Activated naive CD8-positive, alpha-beta T cell treated with anti-CD3 and anti-CD28 coated beads, Interleukin-2, amount 10 ng/mL, durations not matched to agents 7 days and 5 days (primary cell): Measurements from ENCODE around the gene CHD6. TPM values are rescaled to one million over a fixed set of nuclear protein-coding genes. Genes with fewer than 3 reads are reported as not detected.

Experiments used
- ATAC-seq: fragments of 150-1000 bp; cut with Tn5 transposase; one replicate; pipeline ENCODE4 v1.10.0; 2021; ENCODE audit warnings: low read depth, moderate library complexity
- POLR2A ChIA-PET: fragments of 350-600 bp; sonication (Branson Sonifier 250); formaldehyde crosslinking; loops from one replicate; lab custom pipeline; 2021; ENCODE audit warnings: antibody characterized with exemption; lab: Charles Lee
- DNase-seq: peaks from one replicate; pipeline ENCODE4 v3.0.0; 2021
- H3K27ac Mint-ChIP-seq: one replicate; pipeline ENCODE4 v1.8.0; 2022; ENCODE audit warnings: mild to moderate bottlenecking, mixed read lengths
- H3K27me3 Mint-ChIP-seq: one replicate; pipeline ENCODE4 v1.8.0; 2022; ENCODE audit warnings: mild to moderate bottlenecking, moderate library complexity, mixed read lengths
- H3K36me3 Mint-ChIP-seq: one replicate; pipeline ENCODE4 v1.8.0; 2021; ENCODE audit warnings: mild to moderate bottlenecking, mixed read lengths
- H3K4me1 Mint-ChIP-seq: one replicate; pipeline ENCODE4 v1.8.0; 2021; ENCODE audit warnings: mixed read lengths
- H3K4me3 Mint-ChIP-seq: one replicate; pipeline ENCODE4 v1.8.0; 2022; ENCODE audit warnings: mild to moderate bottlenecking, moderate library complexity, mixed read lengths
- H3K9me3 Mint-ChIP-seq: one replicate; pipeline ENCODE4 v1.8.0; 2021; ENCODE audit warnings: mixed read lengths
- total RNA-seq, 2 experiments: library from RNA; stranded (reverse); gene quantifications; one replicate each; pipeline ENCODE4 v1.2.3, GENCODE V29; 2021

The CHD6 gene
- total RNA-seq, 2 experiments from 2014 or later, result 48.2 to 58.9 TPM

DNA sequence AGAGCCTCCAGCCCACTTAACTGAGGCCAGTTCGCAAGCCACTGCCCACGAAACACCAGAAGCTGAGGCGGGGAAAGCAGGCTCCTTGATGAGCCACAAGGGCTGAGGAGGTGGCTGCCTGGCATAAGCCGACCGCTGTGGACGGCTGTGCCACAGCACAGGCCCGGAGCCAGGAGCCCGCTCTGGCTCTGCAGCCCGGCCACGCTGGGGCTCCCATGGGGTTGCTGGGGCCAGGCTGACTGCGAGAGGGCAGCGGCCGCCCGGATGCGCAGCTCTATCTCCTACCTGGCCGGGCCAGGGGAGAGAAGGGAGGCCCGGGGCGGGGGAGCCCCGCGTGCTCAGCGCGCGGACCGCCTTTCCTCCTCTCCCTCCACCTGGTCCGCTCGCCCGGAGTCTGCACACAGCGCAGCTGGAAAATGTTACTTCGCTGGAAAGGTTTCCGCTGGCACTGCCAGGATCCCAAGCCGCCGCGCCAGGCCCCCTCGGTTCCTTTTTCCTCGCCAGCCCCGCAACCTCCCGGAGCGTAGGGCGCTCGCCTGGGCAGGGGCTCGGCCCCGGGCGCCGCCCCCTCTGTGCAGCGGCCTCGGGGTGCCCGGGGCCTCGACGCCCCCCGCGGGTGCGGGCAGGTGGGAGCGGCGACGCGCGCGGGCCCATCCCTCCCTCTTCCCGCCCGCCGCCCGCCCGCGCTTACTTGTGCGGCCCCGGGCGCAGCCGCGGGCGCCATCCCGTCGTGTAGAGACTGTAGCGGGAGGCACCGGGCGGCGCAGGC, 252.2 kb downstream of the CHD6 start:
- no peak overlapping the region for H3K27ac Mint-ChIP-seq
- ATAC-seq (peak; percentile 44), DNase-seq (no peak)
- POLR2A ChIA-PET, result no interaction called here
- H3K27me3 Mint-ChIP-seq, result peaks cover 43% of the 10 kb centered on the region
- H3K4me1 Mint-ChIP-seq, result no peaks in the 10 kb centered on the region
- H3K4me3 Mint-ChIP-seq, result peak overlapping the region; percentile 25
- H3K9me3 Mint-ChIP-seq, result peaks cover 1% of the 10 kb centered on the region
- H3K36me3 Mint-ChIP-seq, result no peaks in the 10 kb centered on the region

DNA sequence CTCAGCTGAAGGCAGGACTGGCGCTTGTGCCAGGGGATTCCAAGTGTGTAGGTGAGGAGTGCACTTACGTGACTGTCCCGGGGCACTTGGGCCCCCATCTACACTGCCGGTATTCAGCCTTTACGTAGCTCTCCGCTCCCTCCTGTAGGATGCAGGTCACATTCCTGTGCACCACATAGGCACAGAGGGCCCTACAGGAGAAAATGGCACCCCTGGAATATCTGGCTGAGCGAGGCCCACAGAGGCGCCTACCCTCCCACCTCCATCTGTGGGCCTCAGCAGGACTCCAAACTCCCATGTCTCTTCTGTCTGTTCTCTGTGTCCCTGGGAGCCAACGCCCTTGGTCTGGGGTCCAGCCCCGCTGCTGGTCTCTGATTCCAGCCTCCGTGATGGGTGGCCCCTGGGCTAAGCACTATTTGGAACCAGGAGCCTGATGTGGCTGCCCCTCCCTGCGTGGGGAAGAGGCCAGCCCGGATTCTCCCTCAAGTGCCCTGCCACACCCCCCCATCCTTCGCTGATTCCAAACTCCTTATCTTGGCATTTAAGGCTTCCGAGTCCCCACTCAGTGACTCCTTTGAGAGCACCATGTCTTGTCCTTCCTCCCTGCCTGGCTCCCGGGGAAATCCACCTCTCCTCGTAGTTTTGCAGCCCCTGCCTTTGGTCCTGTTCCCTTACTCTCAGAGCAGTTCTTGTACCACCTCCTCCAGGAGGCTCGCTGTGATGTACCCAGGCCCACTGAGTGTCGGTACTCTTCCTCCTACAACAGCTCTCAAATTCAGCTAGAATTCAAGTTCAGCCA, 253.0 kb downstream of the CHD6 start:
- H3K4me3 Mint-ChIP-seq, result peak overlapping the region; percentile 25
- no peaks in the 10 kb centered on the region for H3K36me3 Mint-ChIP-seq
- H3K4me1 Mint-ChIP-seq, result no peaks in the 10 kb centered on the region
- peaks cover 43% of the 10 kb centered on the region for H3K27me3 Mint-ChIP-seq
- H3K27ac Mint-ChIP-seq, result no peak overlapping the region
- POLR2A ChIA-PET, result no interaction called here
- no peak for DNase-seq
- no peak for ATAC-seq
- H3K9me3 Mint-ChIP-seq, result no peaks in the 10 kb centered on the region

GRCh38 chr20:41364236-41364855, 253.8 kb downstream of the CHD6 start:
- DNase-seq (no peak), ATAC-seq (no peak)
- H3K36me3 Mint-ChIP-seq, result no peaks in the 10 kb centered on the region
- H3K27me3 Mint-ChIP-seq, result peaks cover 38% of the 10 kb centered on the region
- H3K27ac Mint-ChIP-seq, result no peak overlapping the region
- H3K9me3 Mint-ChIP-seq, result no peaks in the 10 kb centered on the region
- no peak overlapping the region for H3K4me3 Mint-ChIP-seq
- POLR2A ChIA-PET, result no interaction called here
- no peaks in the 10 kb centered on the region for H3K4me1 Mint-ChIP-seq

DNA sequence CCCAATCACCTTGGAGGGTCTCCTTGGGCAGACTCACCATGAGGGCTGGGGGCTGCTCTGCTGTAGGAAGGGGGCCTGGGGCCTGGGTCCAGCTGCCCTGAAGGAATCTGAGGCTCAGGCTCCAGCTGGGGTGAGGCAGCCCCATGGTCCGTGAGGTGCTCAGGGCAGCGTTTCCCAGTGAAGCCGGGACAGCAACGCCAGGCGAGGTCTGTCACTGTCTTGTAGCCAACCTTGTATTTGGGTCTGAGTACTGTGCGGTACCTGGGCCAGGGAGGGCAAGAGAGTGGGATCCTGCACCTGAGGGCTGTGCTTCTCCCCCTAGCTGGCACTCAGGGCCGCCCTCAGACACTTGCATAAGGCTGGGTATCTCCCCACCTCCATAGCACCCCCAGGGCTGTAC, 254.6 kb downstream of the CHD6 start:
- H3K4me1 Mint-ChIP-seq, result no peaks in the 10 kb centered on the region
- ATAC-seq, result no peak
- H3K27ac Mint-ChIP-seq, result no peak overlapping the region
- no peak for DNase-seq
- POLR2A ChIA-PET, result no interaction called here
- H3K27me3 Mint-ChIP-seq, result peaks cover 31% of the 10 kb centered on the region
- no peak overlapping the region for H3K4me3 Mint-ChIP-seq
- H3K36me3 Mint-ChIP-seq, result no peaks in the 10 kb centered on the region
- H3K9me3 Mint-ChIP-seq, result no peaks in the 10 kb centered on the region

DNA sequence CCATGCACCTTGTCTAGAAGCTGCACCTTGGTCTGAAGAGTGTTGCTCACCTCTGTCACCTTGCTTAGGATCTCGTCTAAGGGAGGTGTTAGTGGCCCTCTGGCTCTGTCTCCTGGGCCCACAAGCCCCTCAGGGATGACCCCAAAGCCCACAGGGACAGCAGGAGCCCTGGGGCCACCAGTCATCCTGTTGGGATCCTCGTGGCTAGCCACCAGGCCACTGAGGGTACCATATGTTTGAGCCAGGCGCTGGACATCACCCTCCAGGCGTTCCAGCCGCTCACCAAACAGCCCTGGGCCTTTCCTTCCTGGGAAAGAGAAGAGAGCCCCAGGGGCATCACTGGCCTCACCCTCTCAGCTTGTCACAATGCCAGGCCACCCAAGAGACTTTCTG, 255.4 kb downstream of the CHD6 start:
- H3K4me1 Mint-ChIP-seq, result no peaks in the 10 kb centered on the region
- no peaks in the 10 kb centered on the region for H3K9me3 Mint-ChIP-seq
- H3K4me3 Mint-ChIP-seq, result no peak overlapping the region
- POLR2A ChIA-PET, result no interaction called here
- ATAC-seq (no peak), DNase-seq (no peak)
- H3K27ac Mint-ChIP-seq, result no peak overlapping the region
- peaks cover 22% of the 10 kb centered on the region for H3K27me3 Mint-ChIP-seq
- H3K36me3 Mint-ChIP-seq, result no peaks in the 10 kb centered on the region

DNA sequence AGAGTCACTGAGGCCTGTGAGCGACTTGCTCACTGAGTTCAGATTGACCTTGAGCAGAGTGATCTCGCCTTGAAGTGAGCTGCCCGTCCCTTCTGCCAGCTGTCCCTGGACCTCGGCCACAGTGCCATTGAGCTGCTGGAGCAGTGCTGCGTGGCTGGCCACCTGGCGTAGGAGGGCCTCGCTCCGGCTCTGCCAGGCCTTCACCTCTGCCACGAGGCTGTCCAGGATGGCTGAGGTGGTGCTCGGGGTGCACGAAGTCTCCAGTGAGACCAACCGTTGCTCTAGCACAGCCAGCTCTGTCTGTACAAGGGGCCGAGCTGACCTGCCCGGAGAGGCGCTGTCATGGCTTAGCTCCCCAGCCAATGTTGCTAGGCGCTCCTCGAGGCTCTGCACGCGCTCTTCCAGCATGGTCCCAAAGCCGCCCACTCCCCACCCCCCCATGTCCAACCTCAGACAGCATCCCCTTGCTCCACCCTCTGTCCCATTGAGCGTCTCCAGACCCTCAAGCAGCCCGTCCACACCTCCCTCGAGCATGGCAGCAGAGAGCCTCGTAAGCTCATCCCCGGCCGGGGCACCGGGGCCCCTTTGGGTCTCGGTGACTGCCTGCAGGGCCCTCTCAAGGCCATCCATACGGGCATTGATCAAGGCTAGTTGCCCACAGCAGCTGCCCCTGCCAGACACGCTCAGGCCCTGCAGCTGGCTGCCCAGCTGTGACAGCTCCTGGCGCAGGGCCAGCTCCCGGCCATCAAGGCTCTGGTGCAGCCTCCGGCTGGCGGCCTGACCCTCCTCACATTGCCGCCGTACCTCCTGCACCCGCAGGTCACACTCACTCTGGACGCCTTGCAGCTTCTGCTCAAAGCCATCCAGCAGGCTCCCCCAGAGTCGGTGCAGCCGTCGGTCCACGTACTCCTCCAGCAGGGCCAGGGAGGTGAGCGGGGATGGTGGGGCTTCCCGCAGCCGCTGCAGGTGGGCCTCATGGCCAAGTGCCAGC, 256.1 kb downstream of the CHD6 start:
- no peaks in the 10 kb centered on the region for H3K4me1 Mint-ChIP-seq
- no peak overlapping the region for H3K27ac Mint-ChIP-seq
- H3K9me3 Mint-ChIP-seq, result no peaks in the 10 kb centered on the region
- H3K4me3 Mint-ChIP-seq, result no peak overlapping the region
- POLR2A ChIA-PET, result no interaction called here
- ATAC-seq, result no peak
- no peaks in the 10 kb centered on the region for H3K36me3 Mint-ChIP-seq
- DNase-seq, result no peak
- peaks cover 15% of the 10 kb centered on the region for H3K27me3 Mint-ChIP-seq

DNA sequence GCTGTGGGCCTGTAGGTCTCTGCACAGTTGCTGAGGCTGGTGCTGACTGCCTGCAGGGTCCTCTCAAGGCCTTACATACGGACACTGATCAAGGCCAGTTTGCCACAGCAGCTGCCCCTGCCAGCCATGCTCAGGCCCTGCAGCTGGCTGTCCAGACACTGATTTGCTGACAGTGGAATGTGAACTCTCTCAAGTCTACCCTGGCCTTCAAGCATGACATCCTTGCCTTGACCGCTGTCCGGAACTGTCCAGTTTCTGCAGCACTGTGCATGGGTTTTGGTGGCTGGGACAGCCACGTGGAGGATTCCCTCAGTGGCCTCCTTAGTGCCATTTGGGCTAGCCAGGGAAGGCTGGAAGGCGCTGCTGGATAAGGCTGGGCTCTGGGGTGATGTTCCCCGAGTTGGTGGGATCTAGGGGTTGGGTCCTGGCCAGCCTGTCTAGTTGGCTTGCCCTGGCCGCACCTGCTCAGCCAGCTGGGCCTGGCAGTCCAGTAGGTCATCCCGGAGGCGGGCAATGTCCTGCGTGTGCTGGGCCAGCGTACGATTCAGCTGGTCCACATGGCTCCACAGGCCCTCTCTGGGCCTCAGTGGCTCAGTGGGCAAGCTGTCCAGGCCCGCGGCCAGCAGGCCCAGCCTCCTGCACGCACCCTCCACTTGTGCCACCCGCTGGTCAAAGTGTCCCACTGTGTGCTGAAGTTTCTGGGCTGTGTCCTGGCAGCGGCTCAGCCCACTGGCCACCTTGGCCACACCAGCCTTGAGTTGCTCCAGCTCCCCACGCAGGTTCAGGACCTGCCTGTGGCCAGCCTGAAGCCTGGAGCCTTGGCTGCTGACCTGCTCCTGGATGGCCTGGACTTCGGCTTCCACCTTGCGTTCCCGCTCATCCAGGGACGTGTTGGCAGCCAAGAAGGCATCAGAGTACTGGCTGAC, 257.1 kb downstream of the CHD6 start:
- H3K9me3 Mint-ChIP-seq, result no peaks in the 10 kb centered on the region
- H3K36me3 Mint-ChIP-seq, result no peaks in the 10 kb centered on the region
- H3K4me3 Mint-ChIP-seq, result no peak overlapping the region
- DNase-seq (no peak), ATAC-seq (no peak)
- no peaks in the 10 kb centered on the region for H3K4me1 Mint-ChIP-seq
- H3K27me3 Mint-ChIP-seq, result peaks cover 13% of the 10 kb centered on the region
- H3K27ac Mint-ChIP-seq, result no peak overlapping the region
- POLR2A ChIA-PET, result no interaction called here

- Mint-ChIP-seq H3K4me3 (no peak overlapping the region), H3K9me3 (no peaks in the 10 kb centered on the region), H3K27me3 (peaks cover 2% of the 10 kb centered on the region), H3K36me3 (no peaks in the 10 kb centered on the region), H3K4me1 (no peaks in the 10 kb centered on the region), H3K27ac (peak overlapping the region; percentile 25)
- no peak for DNase-seq
- POLR2A ChIA-PET, result no interaction called here
- no peak for ATAC-seq
Measured at GRCh38 chr20:41359541-41360011, 258.6 kb downstream of the CHD6 start.

GRCh38 chr20:41358717-41359116, 259.5 kb downstream of the CHD6 start:
- H3K27me3 Mint-ChIP-seq, result no peaks in the 10 kb centered on the region
- H3K36me3 Mint-ChIP-seq, result no peaks in the 10 kb centered on the region
- ATAC-seq (no peak), DNase-seq (no peak)
- no peak overlapping the region for H3K4me3 Mint-ChIP-seq
- H3K4me1 Mint-ChIP-seq, result no peaks in the 10 kb centered on the region
- H3K9me3 Mint-ChIP-seq, result no peaks in the 10 kb centered on the region
- H3K27ac Mint-ChIP-seq, result no peak overlapping the region
- POLR2A ChIA-PET, result no interaction called here

DNA sequence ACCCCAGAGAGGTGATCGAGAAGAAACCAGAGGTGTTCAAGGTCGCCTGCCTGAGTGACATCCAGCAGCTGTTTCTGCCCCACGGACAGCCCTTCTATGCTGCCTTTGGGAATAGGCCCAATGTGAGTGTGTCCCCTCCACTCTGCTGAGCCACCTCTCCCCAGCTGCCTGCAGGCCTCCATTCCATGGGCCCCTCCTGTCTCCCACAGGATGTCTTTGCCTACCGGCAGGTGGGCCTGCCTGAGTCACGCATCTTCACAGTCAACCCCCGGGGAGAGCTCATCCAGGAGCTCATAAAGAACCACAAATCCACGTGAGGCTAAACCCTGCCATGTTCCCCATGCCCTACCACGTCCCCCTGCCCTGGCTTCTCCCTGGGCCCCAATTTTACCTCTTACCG, 259.9 kb downstream of the CHD6 start:
- no peaks in the 10 kb centered on the region for H3K4me1 Mint-ChIP-seq
- ATAC-seq, result no peak
- DNase-seq, result no peak
- no peak overlapping the region for H3K27ac Mint-ChIP-seq
- H3K36me3 Mint-ChIP-seq, result no peaks in the 10 kb centered on the region
- no peak overlapping the region for H3K4me3 Mint-ChIP-seq
- no peaks in the 10 kb centered on the region for H3K9me3 Mint-ChIP-seq
- POLR2A ChIA-PET, result interaction anchor here (0.5 kb wide), 1 partner anchor 10 kb away, joined by 3 read pairs; no protein-coding TSS in a partner anchor
- no peaks in the 10 kb centered on the region for H3K27me3 Mint-ChIP-seq

DNA sequence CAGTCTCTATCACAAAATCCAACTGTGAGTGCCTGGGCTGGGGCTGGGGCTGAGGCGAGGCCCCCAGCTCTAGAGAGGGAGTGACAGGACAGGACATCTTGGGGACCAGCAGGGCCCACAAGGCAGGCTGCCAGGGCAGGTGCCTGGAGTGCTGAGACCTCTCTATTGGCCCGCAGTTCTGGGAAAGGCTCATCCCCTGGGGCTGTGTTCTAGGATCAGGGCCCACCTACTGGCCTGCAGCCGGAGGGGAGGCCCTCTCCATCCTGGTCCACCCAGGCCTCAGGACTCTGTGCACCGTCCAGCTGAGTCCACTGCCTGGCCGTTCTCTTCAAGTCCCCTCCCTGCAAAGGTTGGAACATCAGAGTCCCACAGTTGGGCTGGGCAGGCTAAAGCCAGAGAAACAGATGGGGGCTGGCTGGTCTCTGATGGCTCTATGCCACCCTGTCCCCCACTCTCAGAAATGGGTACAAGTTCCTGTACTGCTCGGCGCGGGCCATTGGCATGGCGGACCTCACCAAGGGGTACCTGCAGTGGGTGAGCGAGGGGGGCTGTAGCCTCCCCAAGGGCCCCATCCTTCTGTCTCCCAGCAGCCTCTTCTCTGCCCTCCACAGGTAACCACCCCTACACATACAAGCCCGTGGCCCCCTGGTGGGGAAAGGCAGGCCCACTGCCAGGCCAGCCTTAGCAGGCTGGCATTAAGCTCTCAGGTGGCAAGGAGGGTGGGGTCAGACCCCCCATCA, 260.6 kb downstream of the CHD6 start:
- no peaks in the 10 kb centered on the region for H3K36me3 Mint-ChIP-seq
- H3K27ac Mint-ChIP-seq, result no peak overlapping the region
- POLR2A ChIA-PET, result interaction anchor here (0.5 kb wide), 1 partner anchor 10 kb away, joined by 3 read pairs; no protein-coding TSS in a partner anchor
- H3K4me3 Mint-ChIP-seq, result no peak overlapping the region
- H3K9me3 Mint-ChIP-seq, result no peaks in the 10 kb centered on the region
- H3K4me1 Mint-ChIP-seq, result no peaks in the 10 kb centered on the region
- no peaks in the 10 kb centered on the region for H3K27me3 Mint-ChIP-seq
- no peak for DNase-seq
- no peak for ATAC-seq
